HepG2 (cell line): Measurements from ENCODE around the gene TTLL11. TPM values are rescaled to one million over a fixed set of nuclear protein-coding genes. Genes with fewer than 3 reads are reported as not detected.

Experiments
- ATAC-seq: fragments of 200-7000 bp; cut with Tn5 transposase; 3 replicates; pipeline ENCODE4 v1.9.1; 2020; ENCODE audit warnings: mild to moderate bottlenecking, moderate library complexity
- BruUV-seq: library from RNA; stranded (reverse); fragments of 400-500 nt; replicated peaks from 2 replicates; lab custom pipeline; 2021; lab: Mats Ljungman, UMichigan
- CTCF ChIA-PET: fragments of 300-600 bp; formaldehyde crosslinking; extraction: SDS; loops from one replicate; lab custom pipeline; 2021; ENCODE audit warnings: low total read pairs, inconsistent platforms, low intra/inter-chr PET ratio; lab: Yijun Ruan, JAX
- POLR2A ChIA-PET: fragments of 350-600 bp; sonication (Branson Sonifier 250); formaldehyde crosslinking; loops from one replicate; lab custom pipeline; 2020; ENCODE audit warnings: antibody characterized with exemption, inconsistent platforms; lab: Yijun Ruan, JAX
- DNase-seq: peaks from one replicate; pipeline ENCODE4 v3.0.0-alpha.2; 2015; ENCODE audit warnings: low spot score
- FAIRE-seq: peaks from 3 replicates; lab custom pipeline; 2011; peaks lifted over from hg19 to GRCh38; lab: Jason Lieb, UNC
- H2AFZ ChIP-seq: one replicate; pipeline ENCODE4 v1.6.1; 2011; ENCODE audit warnings: low read length, inconsistent platforms
- H3K27ac ChIP-seq: fragments of 300-600 bp; 3 replicates; pipeline ENCODE4 v1.8.0; 2011; ENCODE audit warnings: mixed run types, mild to moderate bottlenecking, mixed read lengths, low read length, inconsistent platforms; ENCODE audit not compliant: insufficient read depth; ENCODE audit errors: extremely low read length
- H3K27me3 ChIP-seq, 2 experiments: fragments of 200-600 bp in 1 of 2; 2 replicates in 1 of 2; 3 replicates in 1 of 2; pipeline versions ENCODE4 v1.6.0 to v1.8.0; 2011; ENCODE audit warnings: low read length in 2 of 2, mild to moderate bottlenecking in 2 of 2, moderate library complexity in 2 of 2, inconsistent platforms in 1 of 2; ENCODE audit not compliant: insufficient read depth in 2 of 2, control insufficient read depth in 1 of 2
- H3K36me3 ChIP-seq, 2 experiments: fragments of 200-600 bp in 1 of 2; replicated peaks in 1 of 2; 2 replicates in 1 of 2; 3 replicates in 1 of 2; pipeline versions ENCODE4 v1.5.1 to v1.8.0; 2011; ENCODE audit warnings: low read length in 2 of 2, inconsistent platforms in 1 of 2; ENCODE audit not compliant: insufficient read depth in 2 of 2, control insufficient read depth in 1 of 2
- H3K4me1 ChIP-seq: 2 replicates; pipeline ENCODE4 v1.5.1; 2012; ENCODE audit warnings: low read length, inconsistent platforms; ENCODE audit not compliant: insufficient read depth
- H3K4me2 ChIP-seq: 2 replicates; pipeline ENCODE4 v1.6.0; 2011; ENCODE audit warnings: low read depth, low read length, inconsistent platforms
- H3K4me3 ChIP-seq, 3 experiments: fragments of 200-600 bp in 1 of 3; sonication (generic), shearing (Covaris generic) in 1 of 3; replicated peaks in 1 of 3; 2 replicates each; pipeline ENCODE4 v1.5.1; 2011 to 2016; ENCODE audit warnings: low read length in 3 of 3, inconsistent platforms in 2 of 3, low read depth in 2 of 3, mild to moderate bottlenecking in 2 of 3, control low read depth in 1 of 3, mixed read lengths in 1 of 3; ENCODE audit not compliant: insufficient read depth in 1 of 3
- H3K79me2 ChIP-seq: one replicate; pipeline ENCODE4 v1.6.1; 2011; ENCODE audit warnings: low read length, inconsistent platforms; ENCODE audit not compliant: insufficient read depth
- H3K9ac ChIP-seq: 2 replicates; pipeline ENCODE4 v1.6.0; 2011; ENCODE audit warnings: mild to moderate bottlenecking, low read depth, low read length, inconsistent platforms; ENCODE audit not compliant: insufficient read depth
- H3K9me3 ChIP-seq: 2 replicates; pipeline ENCODE4 v1.5.1; 2012; ENCODE audit warnings: mild to moderate bottlenecking, low read length
- H4K20me1 ChIP-seq: 2 replicates; pipeline ENCODE4 v1.6.0; 2011; ENCODE audit warnings: inconsistent platforms, mild to moderate bottlenecking, low read length, moderate library complexity; ENCODE audit not compliant: insufficient read depth
- MYNN ChIP-seq: sonication (generic); formaldehyde crosslinking; IDR thresholded peaks from 2 replicates; pipeline ENCODE4 v1.4.0; 2020; ENCODE audit warnings: mild to moderate bottlenecking, low read depth, missing genetic modification reagents
- NCOR1 ChIP-seq: fragments of 200-600 bp; sonication (generic); IDR thresholded peaks from 2 replicates; pipeline ENCODE4 v1.7.0; 2017; ENCODE audit warnings: antibody characterized with exemption, low read length, borderline replicate concordance
- PCBP2 ChIP-seq: fragments of 200-400 bp; formaldehyde crosslinking; optimal IDR thresholded peaks from 2 replicates; pipeline ENCODE3; 2018; ENCODE audit warnings: low read length, low read depth; ENCODE audit not compliant: poor library complexity, severe bottlenecking
- RFXAP ChIP-seq: sonication (generic); formaldehyde crosslinking; IDR thresholded peaks from 2 replicates; pipeline ENCODE4 v1.4.0; 2020; ENCODE audit warnings: missing genetic modification reagents, borderline replicate concordance
- ZNF20 ChIP-seq: sonication (generic); formaldehyde crosslinking; IDR thresholded peaks from 2 replicates; pipeline ENCODE4 v1.4.0; 2020; ENCODE audit warnings: mild to moderate bottlenecking, moderate library complexity, missing genetic modification reagents
- WGBS: methylation state at CpG from one replicate; pipeline ENCODE4 v1.1.6; 2017; ENCODE audit warnings: low lambda C conversion rate; 5-methylcytosine and 5-hydroxymethylcytosine counted together
- in situ Hi-C: cut with HindIII; loops from 2 replicates; pipeline ENCODE4 v1.10.0; 2017; ENCODE audit warnings: low pct_unique_long_range_greater_than_20kb; ENCODE audit not compliant: extremely low pct_ligation_motif_present
- intact Hi-C: fragments of 100-400 bp; cut with micrococcal nuclease; formaldehyde crosslinking; loops from one replicate; pipeline ENCODE4 v1.10.0; 2022; ENCODE audit not compliant: unreplicated experiment
- polyA plus RNA-seq, 8 experiments: library from polyadenylated mRNA; depleted of rRNA in 3 of 8; stranded (reverse) in 7 of 8; unstranded in 1 of 8; fragments of >200 nt; fragmentation: Illumina TruSeq in 4 of 8; extraction: Trizol in 4 of 8; gene quantifications; 2 replicates each; pipeline versions ENCODE4 v1.2.1 to v1.2.3, GENCODE V29; 2011 to 2016; ENCODE audit warnings: low read depth in 4 of 8, missing spikeins in 1 of 8, mixed read lengths in 1 of 8; ENCODE audit not compliant: insufficient read depth in 1 of 8
- total RNA-seq, 5 experiments: library from RNA; depleted of rRNA; stranded (reverse); fragments of >200 nt; fragmentation: Illumina TruSeq; extraction: Trizol; gene quantifications; 2 replicates each; pipeline ENCODE4 v1.2.3, GENCODE V29; 2016; ENCODE audit warnings: low read depth in 1 of 5
- TF ChIP-seq, protein P1 (sequence below): sonication (generic); formaldehyde crosslinking; IDR thresholded peaks from 2 replicates; pipeline ENCODE4 v1.4.0; 2020; ENCODE audit warnings: missing genetic modification reagents, mild to moderate bottlenecking, borderline replicate concordance

TTLL11 gene
- total and polyA plus RNA-seq, 2 of the 13 experiments (the other 11 are each of a cell fraction or from before 2014, with no cell fraction given) = 4.5 to 5.2 TPM

DNA sequence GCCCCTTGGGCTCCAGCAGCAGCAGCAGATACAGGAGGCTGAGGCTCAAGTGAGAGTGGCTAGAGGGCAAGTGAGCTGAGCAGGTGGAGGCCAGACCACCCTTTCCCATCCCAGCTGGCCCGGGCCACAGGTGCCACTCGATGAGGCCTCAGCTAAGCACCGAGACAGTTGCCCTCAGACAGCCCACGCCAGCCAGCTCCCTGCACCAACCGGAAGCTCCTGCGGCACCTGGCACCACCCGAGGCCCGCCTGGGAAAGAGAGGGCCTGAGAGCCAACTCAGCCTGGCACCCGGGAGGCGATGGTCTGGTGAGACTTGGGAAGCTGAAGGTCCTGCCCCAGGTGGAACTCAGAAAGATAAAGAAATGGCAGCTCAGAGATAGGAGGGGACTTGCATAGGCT is 28.3 kb upstream of the TTLL11 start:
- no peak overlapping the region for H3K9ac ChIP-seq
- no peak overlapping the region for H2AFZ ChIP-seq
- TF ChIP-seq NCOR1 (no peak), RFXAP (no peak), PCBP2 (no peak), ZNF20 (CRISPR knock-in tag) (no peak), MYNN (CRISPR knock-in tag) (no peak)
- TF ChIP-seq, protein P1, sequence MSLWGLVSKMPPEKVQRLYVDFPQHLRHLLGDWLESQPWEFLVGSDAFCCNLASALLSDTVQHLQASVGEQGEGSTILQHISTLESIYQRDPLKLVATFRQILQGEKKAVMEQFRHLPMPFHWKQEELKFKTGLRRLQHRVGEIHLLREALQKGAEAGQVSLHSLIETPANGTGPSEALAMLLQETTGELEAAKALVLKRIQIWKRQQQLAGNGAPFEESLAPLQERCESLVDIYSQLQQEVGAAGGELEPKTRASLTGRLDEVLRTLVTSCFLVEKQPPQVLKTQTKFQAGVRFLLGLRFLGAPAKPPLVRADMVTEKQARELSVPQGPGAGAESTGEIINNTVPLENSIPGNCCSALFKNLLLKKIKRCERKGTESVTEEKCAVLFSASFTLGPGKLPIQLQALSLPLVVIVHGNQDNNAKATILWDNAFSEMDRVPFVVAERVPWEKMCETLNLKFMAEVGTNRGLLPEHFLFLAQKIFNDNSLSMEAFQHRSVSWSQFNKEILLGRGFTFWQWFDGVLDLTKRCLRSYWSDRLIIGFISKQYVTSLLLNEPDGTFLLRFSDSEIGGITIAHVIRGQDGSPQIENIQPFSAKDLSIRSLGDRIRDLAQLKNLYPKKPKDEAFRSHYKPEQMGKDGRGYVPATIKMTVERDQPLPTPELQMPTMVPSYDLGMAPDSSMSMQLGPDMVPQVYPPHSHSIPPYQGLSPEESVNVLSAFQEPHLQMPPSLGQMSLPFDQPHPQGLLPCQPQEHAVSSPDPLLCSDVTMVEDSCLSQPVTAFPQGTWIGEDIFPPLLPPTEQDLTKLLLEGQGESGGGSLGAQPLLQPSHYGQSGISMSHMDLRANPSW (CRISPR knock-in tag) = no peak
- no TSS peak for BruUV-seq
- no peak overlapping the region for H3K27ac ChIP-seq
- H3K36me3 ChIP-seq = no peaks in the 10 kb centered on the region
- H3K4me3 ChIP-seq = no peak overlapping the region
- H3K4me1 ChIP-seq = peaks cover 23% of the 10 kb centered on the region
- peaks cover 0 to 6% of the 10 kb centered on the region in 2 experiments; a peak in 1 of 5 replicates for H3K27me3 ChIP-seq
- no peak for ATAC-seq
- in situ Hi-C loops = loop anchor here (5.0 to 10.0 kb wide), 2 partner anchors 226 to 333 kb away; no protein-coding TSS in a partner anchor
- CTCF ChIA-PET = interaction anchor here (5.6 to 6.0 kb wide), 2 partner anchors 22 to 227 kb away, joined by 87 to 95 read pairs; no protein-coding TSS in a partner anchor
- 0% methylated on average over 3 of the region's 10 CpGs for WGBS
- no peak for DNase-seq
- no peaks in the 10 kb centered on the region for H3K79me2 ChIP-seq
- H3K4me2 ChIP-seq = no peak overlapping the region
- no peak for FAIRE-seq
- no peaks in the 10 kb centered on the region for H4K20me1 ChIP-seq
- intact Hi-C loops = no loop called here
- POLR2A ChIA-PET = no interaction called here
- no peaks in the 10 kb centered on the region for H3K9me3 ChIP-seq
